ENCODE data around the gene RTN4RL1.

RTN4RL1 gene

DNA sequence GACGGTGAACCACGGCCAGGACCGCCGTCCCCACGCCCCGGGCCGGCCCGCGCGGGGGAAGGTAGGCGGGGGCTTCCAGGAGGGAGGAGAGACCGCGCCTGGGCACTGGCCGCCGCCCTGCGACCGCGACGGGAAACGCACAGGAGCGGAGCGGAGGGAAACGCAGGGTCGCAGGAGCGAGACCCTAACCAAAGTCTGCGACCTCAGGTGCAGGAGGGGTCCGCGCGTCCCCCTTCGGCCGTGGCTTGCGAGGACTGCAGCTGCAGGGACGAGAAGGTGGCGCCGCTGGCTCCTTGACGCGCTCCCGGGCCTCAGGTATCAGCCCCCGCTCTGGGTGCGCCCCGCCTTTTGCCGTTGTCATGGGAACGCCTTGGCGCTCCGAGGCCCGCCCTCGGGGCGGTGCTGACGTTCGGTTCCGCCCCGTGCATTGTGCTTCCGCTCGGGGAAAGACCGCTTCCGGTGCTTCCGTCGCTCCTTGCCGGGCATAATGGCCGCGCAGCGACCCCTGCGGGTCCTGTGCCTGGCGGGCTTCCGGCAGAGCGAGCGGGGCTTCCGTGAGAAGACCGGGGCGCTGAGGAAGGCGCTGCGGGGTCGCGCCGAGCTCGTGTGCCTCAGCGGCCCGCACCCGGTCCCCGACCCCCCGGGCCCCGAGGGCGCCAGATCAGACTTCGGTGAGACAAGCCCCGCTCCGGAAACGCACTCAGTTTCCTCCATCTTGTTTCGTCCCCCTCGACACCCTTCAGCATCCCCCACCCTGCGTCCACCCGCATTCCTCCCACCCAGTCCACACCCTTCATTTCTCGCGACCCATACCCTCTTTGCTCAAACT, 16.6 kb upstream of the RTN4RL1 start, which contains the start of gene OVCA2:
OVCA2 (plus strand) TSS at position 462 of the 829 bp plus-strand sequence; CDS start at position 488, 26 bp downstream.
- DNase-seq (ENCODE audit: extremely low spot score) = peak; percentile 98
- ChIA-PET CTCF (interaction anchor here (1.2 to 3.4 kb wide), 7 partner anchors 11 to 351 kb away, joined by 3 to 20 read pairs (median 4); partner anchors contain the start of gene DPH1), POLR2A (no interaction called here)
- TF ChIP-seq, protein P1, sequence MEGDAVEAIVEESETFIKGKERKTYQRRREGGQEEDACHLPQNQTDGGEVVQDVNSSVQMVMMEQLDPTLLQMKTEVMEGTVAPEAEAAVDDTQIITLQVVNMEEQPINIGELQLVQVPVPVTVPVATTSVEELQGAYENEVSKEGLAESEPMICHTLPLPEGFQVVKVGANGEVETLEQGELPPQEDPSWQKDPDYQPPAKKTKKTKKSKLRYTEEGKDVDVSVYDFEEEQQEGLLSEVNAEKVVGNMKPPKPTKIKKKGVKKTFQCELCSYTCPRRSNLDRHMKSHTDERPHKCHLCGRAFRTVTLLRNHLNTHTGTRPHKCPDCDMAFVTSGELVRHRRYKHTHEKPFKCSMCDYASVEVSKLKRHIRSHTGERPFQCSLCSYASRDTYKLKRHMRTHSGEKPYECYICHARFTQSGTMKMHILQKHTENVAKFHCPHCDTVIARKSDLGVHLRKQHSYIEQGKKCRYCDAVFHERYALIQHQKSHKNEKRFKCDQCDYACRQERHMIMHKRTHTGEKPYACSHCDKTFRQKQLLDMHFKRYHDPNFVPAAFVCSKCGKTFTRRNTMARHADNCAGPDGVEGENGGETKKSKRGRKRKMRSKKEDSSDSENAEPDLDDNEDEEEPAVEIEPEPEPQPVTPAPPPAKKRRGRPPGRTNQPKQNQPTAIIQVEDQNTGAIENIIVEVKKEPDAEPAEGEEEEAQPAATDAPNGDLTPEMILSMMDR (IDR thresholded peaks at IDR 0.05; ENCODE audit: control extremely low read depth, extremely low read depth, low read depth, missing control alignments) = peak; percentile 68

DNA sequence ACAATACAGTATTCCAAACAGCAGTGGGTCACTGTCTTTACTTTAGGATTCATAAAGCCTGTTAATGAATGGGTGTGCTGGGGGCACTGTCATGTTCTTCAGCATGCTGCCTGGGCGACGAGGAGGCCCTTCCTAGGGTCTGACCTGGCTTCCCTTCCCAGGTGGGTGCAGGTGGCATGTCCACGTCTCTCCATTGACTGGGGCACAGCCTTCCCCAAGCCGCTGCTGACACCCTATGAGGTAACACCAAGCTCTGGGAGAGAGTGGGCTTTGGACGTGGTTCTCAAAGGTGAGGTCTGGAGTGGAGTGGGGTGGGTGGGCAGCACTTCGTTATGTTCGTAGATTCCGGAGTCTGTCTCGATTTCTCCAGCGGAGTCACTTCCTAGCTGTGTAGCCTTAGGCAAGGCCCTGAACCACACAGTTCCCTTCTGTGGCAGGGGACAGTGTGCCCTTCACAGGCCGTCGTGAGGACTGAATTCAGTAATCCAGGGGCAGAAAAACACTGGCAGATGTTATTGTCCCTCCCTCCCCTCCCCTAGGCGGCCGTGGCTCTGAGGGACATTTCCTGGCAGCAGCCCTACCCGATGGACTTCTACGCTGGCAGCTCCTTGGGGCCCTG, 15.9 kb upstream of the RTN4RL1 start:
- CTCF ChIA-PET = interaction anchor here (1.2 to 3.4 kb wide), 4 partner anchors 10 to 320 kb away, joined by 3 to 20 read pairs (median 10); partner anchors contain the start of gene DPH1
- no peak for DNase-seq (ENCODE audit: extremely low spot score)
- POLR2A ChIA-PET = interaction anchor here (0.8 kb wide), 1 partner anchor 27 kb away, joined by 3 read pairs; no protein-coding TSS in a partner anchor
- TF ChIP-seq, protein P1 (IDR thresholded peaks at IDR 0.05; ENCODE audit: control extremely low read depth, extremely low read depth, low read depth, missing control alignments) = no peak

DNA sequence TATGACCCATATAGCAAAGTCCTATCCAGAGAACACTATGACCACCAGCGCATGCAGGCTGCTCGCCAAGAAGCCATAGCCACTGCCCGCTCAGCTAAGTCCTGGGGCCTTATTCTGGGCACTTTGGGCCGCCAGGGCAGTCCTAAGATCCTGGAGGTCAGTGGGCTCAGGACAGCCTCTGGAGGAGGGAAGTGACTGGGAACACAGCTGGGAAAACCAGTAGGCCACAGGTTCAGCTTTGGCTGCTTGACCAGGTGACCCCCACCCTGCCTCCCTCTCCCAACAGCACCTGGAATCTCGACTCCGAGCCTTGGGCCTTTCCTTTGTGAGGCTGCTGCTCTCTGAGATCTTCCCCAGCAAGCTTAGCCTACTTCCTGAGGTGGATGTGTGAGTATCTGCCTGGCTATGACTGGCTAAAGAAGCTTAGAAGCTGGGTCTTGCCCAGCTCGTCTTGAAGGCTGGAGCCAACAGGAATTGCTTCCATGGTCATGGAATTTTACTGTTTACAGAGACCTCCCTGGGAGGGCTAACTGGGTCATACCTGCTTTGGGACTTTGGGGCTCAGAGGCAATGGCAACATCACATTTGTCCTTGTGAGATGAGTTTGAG, 15.2 kb upstream of the RTN4RL1 start:
- POLR2A ChIA-PET = interaction anchor here (0.8 kb wide), 1 partner anchor 28 kb away, joined by 3 read pairs; no protein-coding TSS in a partner anchor

DNA sequence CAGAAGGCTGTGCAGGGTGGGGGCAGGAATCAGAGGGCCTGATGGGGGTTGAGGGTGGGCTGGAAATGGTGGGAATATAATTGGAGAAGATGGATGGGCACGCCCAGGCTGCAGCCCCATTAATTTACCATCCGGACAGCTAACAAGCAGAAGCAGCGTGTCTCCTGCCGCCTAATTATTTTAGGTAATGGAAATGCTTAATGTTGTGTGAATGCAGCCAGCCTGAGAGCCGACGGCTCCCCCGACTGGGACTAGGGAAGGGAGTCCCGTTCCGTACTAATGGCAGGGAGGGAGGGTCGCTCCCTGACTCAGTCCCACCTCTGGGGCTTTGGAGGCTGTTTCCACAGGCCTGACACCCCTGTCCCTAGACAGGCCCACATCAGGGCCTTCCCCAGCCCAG, 12.0 kb upstream of the RTN4RL1 start:
- TF ChIP-seq, protein P1 (IDR thresholded peaks at IDR 0.05; ENCODE audit: control extremely low read depth, extremely low read depth, low read depth, missing control alignments) = no peak
- DNase-seq (ENCODE audit: extremely low spot score) = no peak
- ChIA-PET POLR2A (interaction anchor here (0.9 kb wide), 1 partner anchor 321 kb away, joined by 3 read pairs; no protein-coding TSS in a partner anchor), CTCF (interaction anchor here (1.0 to 1.6 kb wide), 3 partner anchors 8 to 128 kb away, joined by 3 read pairs; no protein-coding TSS in a partner anchor)

More for the DNA sequence above, 15.2 kb upstream of the RTN4RL1 start:
- CTCF ChIA-PET = interaction anchor here (1.1 to 3.4 kb wide), 4 partner anchors 10 to 319 kb away, joined by 3 to 20 read pairs (median 10); partner anchors contain the start of gene DPH1
- TF ChIP-seq, protein P1 (IDR thresholded peaks at IDR 0.05; ENCODE audit: control extremely low read depth, extremely low read depth, low read depth, missing control alignments) = no peak
- DNase-seq (ENCODE audit: extremely low spot score) = no peak

DNA sequence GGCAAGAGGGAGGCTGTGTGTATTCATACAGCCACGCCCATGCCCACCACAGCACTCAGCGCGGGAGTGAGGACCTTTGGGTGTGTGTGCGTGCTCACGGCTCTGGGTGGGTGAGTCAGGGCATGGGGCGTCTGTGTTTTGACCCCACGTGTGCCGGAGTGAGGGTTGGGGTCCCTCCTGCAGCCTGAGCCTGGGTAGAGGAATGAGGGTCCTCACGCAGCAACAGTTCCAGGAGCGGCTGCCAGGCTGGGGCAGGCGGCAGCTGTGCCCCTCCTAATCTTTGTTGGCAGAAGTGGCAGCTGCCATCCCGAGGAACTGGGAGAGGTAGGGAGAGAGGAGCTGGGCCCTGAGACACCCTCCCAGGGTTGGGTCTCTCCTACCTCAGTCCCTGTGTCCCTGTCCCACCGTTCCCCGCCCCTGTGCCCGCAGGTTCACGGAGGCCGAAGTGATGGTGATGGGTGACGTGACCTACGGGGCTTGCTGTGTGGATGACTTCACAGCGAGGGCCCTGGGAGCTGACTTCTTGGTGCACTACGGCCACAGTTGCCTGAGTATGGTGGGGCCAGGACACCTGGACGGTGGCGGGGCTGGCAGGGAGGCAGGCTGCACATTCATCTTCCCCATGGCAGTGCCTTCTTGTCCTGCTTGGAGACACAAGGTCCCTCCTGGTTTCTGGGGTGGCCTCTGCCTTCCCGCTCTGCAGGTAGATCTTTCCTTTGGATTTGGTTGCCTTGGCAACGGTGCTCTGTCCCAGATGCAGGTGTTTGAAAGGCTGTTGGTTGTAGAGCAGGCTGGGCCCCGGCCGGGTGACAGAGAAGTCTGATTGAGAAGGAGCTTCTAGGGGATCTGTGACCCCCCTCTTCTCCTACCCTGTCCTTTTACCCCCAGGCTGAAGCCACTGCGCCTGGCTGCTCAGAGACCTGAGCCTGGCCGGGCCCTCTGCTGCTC, 10.7 kb upstream of the RTN4RL1 start:
- ChIA-PET CTCF (no interaction called here), POLR2A (interaction anchor here (0.6 kb wide), 1 partner anchor 372 kb away, joined by 5 read pairs; no protein-coding TSS in a partner anchor)
- DNase-seq (ENCODE audit: extremely low spot score) = no peak

More for the DNA sequence above, 10.7 kb upstream of the RTN4RL1 start:
- TF ChIP-seq, protein P1 (IDR thresholded peaks at IDR 0.05; ENCODE audit: control extremely low read depth, extremely low read depth, low read depth, missing control alignments) = no peak

Measured in GM10248 (cell line).